WTC11 (cell line): ENCODE data around the gene BAIAP2L2.

Source experiments
- AR ChIP-seq: fragments of 250-450 bp; sonication (Bioruptor Pico); IDR thresholded peaks from 2 replicates; pipeline ENCODE4 v1.9.0; 2021; ENCODE audit warnings: mild to moderate bottlenecking
- ATF1 ChIP-seq: sonication (generic); formaldehyde crosslinking; IDR thresholded peaks from 2 replicates; pipeline ENCODE4 v1.8.1; 2023; ENCODE audit warnings: mild to moderate bottlenecking, moderate library complexity, missing genetic modification reagents
- CTCF ChIP-seq: fragments of 200-600 bp; IDR thresholded peaks from 2 replicates; pipeline ENCODE4 v1.8.0; 2022; ENCODE audit warnings: antibody characterized with exemption
- FOXJ3 ChIP-seq: sonication (generic); formaldehyde crosslinking; IDR thresholded peaks from 2 replicates; pipeline ENCODE4 v1.9.0; 2021; ENCODE audit warnings: missing genetic modification reagents, mild to moderate bottlenecking, borderline replicate concordance
- FOXP1 ChIP-seq: sonication (generic); formaldehyde crosslinking; IDR thresholded peaks from 2 replicates; pipeline ENCODE4 v1.8.0; 2022; ENCODE audit warnings: missing genetic modification reagents, mild to moderate bottlenecking, moderate library complexity, borderline replicate concordance
- ZBTB21 ChIP-seq: sonication (generic); formaldehyde crosslinking; IDR thresholded peaks from 2 replicates; pipeline ENCODE4 v1.8.1; 2023; ENCODE audit warnings: mild to moderate bottlenecking, missing genetic modification reagents, borderline replicate concordance
- ZNF232 ChIP-seq: sonication (generic); formaldehyde crosslinking; IDR thresholded peaks from 2 replicates; pipeline ENCODE4 v1.8.0; 2022; ENCODE audit warnings: mild to moderate bottlenecking, missing genetic modification reagents
- TF ChIP-seq, protein P1 (sequence below): sonication (generic); formaldehyde crosslinking; IDR thresholded peaks from 2 replicates; pipeline ENCODE4 v1.8.1; 2022; ENCODE audit warnings: low read depth, mild to moderate bottlenecking, moderate library complexity, missing genetic modification reagents, borderline replicate concordance
- TF ChIP-seq, protein P2 (sequence below): sonication (generic); formaldehyde crosslinking; IDR thresholded peaks from 2 replicates; pipeline ENCODE4 v1.8.0; 2023; ENCODE audit warnings: mild to moderate bottlenecking, missing genetic modification reagents

- TF ChIP-seq CTCF (no peak), FOXP1 (CRISPR knock-in tag) (no peak), ZBTB21 (CRISPR knock-in tag) (no peak), FOXJ3 (CRISPR knock-in tag) (no peak), ATF1 (CRISPR knock-in tag) (no peak), ZNF232 (CRISPR knock-in tag) (no peak), AR (CRISPR knock-in tag) (no peak)
- TF ChIP-seq, protein P1, sequence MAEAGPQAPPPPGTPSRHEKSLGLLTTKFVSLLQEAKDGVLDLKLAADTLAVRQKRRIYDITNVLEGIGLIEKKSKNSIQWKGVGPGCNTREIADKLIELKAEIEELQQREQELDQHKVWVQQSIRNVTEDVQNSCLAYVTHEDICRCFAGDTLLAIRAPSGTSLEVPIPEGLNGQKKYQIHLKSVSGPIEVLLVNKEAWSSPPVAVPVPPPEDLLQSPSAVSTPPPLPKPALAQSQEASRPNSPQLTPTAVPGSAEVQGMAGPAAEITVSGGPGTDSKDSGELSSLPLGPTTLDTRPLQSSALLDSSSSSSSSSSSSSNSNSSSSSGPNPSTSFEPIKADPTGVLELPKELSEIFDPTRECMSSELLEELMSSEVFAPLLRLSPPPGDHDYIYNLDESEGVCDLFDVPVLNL (CRISPR knock-in tag), result no peak
- TF ChIP-seq, protein P2, sequence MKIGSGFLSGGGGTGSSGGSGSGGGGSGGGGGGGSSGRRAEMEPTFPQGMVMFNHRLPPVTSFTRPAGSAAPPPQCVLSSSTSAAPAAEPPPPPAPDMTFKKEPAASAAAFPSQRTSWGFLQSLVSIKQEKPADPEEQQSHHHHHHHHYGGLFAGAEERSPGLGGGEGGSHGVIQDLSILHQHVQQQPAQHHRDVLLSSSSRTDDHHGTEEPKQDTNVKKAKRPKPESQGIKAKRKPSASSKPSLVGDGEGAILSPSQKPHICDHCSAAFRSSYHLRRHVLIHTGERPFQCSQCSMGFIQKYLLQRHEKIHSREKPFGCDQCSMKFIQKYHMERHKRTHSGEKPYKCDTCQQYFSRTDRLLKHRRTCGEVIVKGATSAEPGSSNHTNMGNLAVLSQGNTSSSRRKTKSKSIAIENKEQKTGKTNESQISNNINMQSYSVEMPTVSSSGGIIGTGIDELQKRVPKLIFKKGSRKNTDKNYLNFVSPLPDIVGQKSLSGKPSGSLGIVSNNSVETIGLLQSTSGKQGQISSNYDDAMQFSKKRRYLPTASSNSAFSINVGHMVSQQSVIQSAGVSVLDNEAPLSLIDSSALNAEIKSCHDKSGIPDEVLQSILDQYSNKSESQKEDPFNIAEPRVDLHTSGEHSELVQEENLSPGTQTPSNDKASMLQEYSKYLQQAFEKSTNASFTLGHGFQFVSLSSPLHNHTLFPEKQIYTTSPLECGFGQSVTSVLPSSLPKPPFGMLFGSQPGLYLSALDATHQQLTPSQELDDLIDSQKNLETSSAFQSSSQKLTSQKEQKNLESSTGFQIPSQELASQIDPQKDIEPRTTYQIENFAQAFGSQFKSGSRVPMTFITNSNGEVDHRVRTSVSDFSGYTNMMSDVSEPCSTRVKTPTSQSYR, result no peak
Observed at GRCh38 chr22:38041760-38042487, 68.6 kb downstream of the BAIAP2L2 start.
